ENCODE measurements around the gene MAK. TPM values are rescaled to one million over a fixed set of nuclear protein-coding genes. Genes with fewer than 3 reads are reported as not detected.

Gene MAK
- total RNA-seq, 2 donors from 2014 or later, result 0.26 TPM; not detected in 1

DNA sequence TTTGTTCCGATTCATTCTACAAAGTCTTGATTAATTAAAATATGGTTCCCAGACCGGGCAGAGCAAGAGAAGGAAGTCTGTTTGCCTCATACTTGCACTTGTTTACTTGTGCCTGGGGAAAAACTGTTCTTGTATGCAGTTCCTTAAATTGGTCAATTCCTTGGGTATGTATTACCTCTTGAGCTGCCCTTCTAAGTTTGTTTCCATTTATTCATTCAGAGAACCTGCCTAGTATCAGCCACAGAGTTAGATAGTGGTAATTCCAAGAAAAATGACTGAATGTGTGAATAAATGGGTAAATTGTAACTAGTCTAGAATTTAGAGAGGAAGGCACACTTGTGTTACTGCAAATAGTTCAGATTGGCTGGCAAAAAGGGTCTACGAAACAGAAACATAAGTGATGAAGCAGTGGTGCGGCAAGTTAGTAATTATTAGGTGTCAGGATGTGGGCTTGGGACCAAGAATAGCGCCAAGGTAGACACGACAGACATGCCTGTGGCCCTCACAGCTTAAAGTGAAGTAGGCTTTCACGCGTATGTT is 525 bp upstream of the MAK start:
- 35 to 52% methylated on average over 8 of the region's 8 CpGs for WGBS, 2 donors
- Histone ChIP-seq H3K4me1 (peaks cover 21% of the 10 kb centered on the region), H3K27me3 (no peaks in the 10 kb centered on the region), H3K4me3 (peak overlapping the region in 1 of 2 donors; percentile 36), H3K27ac (peak overlapping the region in 2 of 4 donors; percentile 89), H3K9me3 (peaks cover 0 to 3% (median 0%) of the 10 kb centered on the region in 3 donors), H3K36me3 (replicated peaks in 1 of 2; ENCODE audit: insufficient read depth in 1 of 2, low read depth in 2 of 2) (no peaks in the 10 kb centered on the region)
- DNase-seq (no peak), ATAC-seq (peak; percentile 58)
- intact Hi-C loops (cut with DNase I), result no loop called here
- TF ChIP-seq, protein P1, sequence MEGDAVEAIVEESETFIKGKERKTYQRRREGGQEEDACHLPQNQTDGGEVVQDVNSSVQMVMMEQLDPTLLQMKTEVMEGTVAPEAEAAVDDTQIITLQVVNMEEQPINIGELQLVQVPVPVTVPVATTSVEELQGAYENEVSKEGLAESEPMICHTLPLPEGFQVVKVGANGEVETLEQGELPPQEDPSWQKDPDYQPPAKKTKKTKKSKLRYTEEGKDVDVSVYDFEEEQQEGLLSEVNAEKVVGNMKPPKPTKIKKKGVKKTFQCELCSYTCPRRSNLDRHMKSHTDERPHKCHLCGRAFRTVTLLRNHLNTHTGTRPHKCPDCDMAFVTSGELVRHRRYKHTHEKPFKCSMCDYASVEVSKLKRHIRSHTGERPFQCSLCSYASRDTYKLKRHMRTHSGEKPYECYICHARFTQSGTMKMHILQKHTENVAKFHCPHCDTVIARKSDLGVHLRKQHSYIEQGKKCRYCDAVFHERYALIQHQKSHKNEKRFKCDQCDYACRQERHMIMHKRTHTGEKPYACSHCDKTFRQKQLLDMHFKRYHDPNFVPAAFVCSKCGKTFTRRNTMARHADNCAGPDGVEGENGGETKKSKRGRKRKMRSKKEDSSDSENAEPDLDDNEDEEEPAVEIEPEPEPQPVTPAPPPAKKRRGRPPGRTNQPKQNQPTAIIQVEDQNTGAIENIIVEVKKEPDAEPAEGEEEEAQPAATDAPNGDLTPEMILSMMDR (IDR thresholded peaks at IDR 0.05), result no peak
- TF ChIP-seq POLR2A (IDR thresholded peaks at IDR 0.05), result no peak

DNA sequence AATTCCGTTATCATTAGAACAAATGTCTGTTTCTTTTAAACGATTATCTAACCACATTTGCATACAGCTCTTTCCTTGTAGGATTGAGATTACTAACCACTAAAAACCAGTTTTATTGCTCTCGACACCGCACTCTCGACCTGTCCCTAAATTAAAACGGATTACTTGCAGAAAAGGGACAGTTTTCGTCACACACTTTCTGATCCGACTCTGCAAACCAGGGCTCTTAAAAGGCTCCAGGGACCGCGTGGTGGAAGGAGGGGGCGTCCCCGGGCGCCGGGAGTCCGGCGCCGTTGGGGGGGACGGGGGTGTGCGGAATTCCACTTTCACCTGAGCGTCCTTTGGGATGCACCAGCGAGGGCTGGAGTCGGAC is 731 bp downstream of the MAK start:
- Histone ChIP-seq H3K9me3 (no peaks in the 10 kb centered on the region), H3K27me3 (no peaks in the 10 kb centered on the region), H3K27ac (peak overlapping the region in 3 of 4 donors; percentile 49 to 89 (median 89)), H3K36me3 (replicated peaks in 1 of 2; ENCODE audit: insufficient read depth in 1 of 2, low read depth in 2 of 2) (no peaks in the 10 kb centered on the region), H3K4me1 (peaks cover 21% of the 10 kb centered on the region), H3K4me3 (peak overlapping the region in 1 of 2 donors; percentile 36)
- intact Hi-C loops (cut with DNase I), result no loop called here
- WGBS, 2 donors, result 0 to 1% methylated on average over 21 to 22 of the region's 22 CpGs
- DNase-seq (peak; percentile 4 to 32 (median 20)), ATAC-seq (peak; percentile 3)
- TF ChIP-seq, protein P1 (IDR thresholded peaks at IDR 0.05), result no peak
- TF ChIP-seq POLR2A (IDR thresholded peaks at IDR 0.05), result no peak

DNA sequence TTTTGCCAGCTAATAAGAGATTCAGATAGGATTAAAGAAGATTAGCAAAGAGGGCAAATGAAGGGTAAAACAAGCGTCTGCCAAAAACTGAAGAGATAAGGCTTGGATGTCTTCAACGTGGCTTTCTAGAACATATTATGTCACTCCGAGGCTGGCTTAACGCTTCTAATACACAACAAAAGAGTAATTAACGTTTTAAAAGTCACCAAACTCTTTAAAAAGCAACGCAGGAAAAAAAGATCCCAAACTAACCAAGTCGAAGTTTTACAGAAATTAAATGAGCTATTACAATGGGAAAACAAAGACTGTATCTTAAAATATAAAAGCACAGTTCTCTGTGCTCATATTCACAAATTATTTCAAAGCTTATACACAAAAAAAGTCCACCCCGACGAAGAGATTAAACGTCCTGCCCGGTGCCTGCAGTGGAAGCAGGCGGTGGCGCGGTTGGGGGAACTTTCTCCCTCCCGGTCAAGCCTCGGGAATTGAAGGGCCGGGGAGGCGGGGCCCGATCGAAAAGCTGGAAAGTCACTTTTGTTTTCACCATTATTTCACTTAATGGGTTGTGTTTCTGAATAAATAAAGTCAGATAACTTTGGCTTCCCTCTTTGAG is 1.2 kb downstream of the MAK start:
- peak overlapping the region in 1 of 2 donors; percentile 36 for H3K4me3 ChIP-seq
- peaks cover 21% of the 10 kb centered on the region for H3K4me1 ChIP-seq
- no peaks in the 10 kb centered on the region for H3K27me3 ChIP-seq
- H3K9me3 ChIP-seq, result no peaks in the 10 kb centered on the region
- intact Hi-C loops (cut with DNase I), result no loop called here
- 2 to 4% methylated on average over 20 of the region's 20 CpGs for WGBS, 2 donors
- ATAC-seq (no peak), DNase-seq (peak; percentile 17 to 58 (median 31))
- TF ChIP-seq POLR2A (IDR thresholded peaks at IDR 0.05), result no peak
- TF ChIP-seq, protein P1 (IDR thresholded peaks at IDR 0.05), result no peak
- peak overlapping the region in 3 of 4 donors; percentile 49 to 89 (median 89) for H3K27ac ChIP-seq
- H3K36me3 ChIP-seq (replicated peaks in 1 of 2; ENCODE audit: insufficient read depth in 1 of 2, low read depth in 2 of 2), result no peaks in the 10 kb centered on the region

DNA sequence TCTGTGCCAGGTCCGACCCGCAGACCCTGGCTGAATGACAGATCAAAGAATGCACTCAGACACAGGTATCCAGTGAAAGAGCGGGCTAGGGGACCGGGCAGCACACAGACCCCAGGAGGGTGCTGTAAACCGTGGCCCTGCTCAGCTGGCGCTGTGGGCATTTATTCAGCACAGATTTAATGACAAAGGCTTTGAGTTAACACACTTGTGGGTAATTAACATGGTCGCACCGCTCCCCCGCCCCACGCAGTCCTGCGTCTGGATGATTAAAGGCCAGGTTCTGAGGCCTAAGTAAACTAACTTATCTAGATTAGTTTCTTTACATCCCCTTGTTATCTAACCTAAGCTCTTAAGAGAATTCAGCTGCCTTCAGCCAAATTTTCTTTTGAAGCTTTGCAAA is 3.5 kb downstream of the MAK start:
- Histone ChIP-seq H3K27me3 (no peaks in the 10 kb centered on the region), H3K4me1 (peaks cover 21% of the 10 kb centered on the region), H3K27ac (no peak overlapping the region), H3K9me3 (no peaks in the 10 kb centered on the region), H3K4me3 (no peak overlapping the region), H3K36me3 (replicated peaks in 1 of 2; ENCODE audit: insufficient read depth in 1 of 2, low read depth in 2 of 2) (no peaks in the 10 kb centered on the region)
- intact Hi-C loops (cut with DNase I), result no loop called here
- no peak for TF ChIP-seq POLR2A (IDR thresholded peaks at IDR 0.05)
- TF ChIP-seq, protein P1 (IDR thresholded peaks at IDR 0.05), result no peak
- 87 to 88% methylated on average over 11 of the region's 11 CpGs for WGBS, 2 donors
- DNase-seq (no peak), ATAC-seq (no peak)

DNA sequence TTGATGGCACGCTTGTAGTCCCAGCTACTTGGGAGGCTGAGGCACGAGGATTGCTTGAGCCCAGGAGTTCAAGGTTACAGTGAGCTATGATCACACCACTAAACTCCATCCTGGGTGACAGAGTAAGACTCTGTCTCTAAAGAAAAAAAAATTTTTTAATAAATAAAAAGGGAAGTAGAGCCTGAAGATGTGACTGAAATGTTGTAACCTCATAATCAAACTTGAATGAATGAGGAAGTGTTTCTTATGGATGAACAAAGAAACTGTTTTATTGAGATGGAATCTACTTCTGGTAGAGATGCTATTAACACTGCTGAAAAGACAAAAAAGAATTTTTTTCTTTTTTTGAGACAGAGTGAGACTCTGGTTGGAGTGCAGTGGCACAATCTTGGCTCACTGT is 6.7 kb downstream of the MAK start:
- H3K9me3 ChIP-seq, result no peaks in the 10 kb centered on the region
- H3K27me3 ChIP-seq, result no peaks in the 10 kb centered on the region
- DNase-seq, result no peak
- no peak overlapping the region for H3K4me3 ChIP-seq
- intact Hi-C loops (cut with DNase I), result no loop called here
- TF ChIP-seq, protein P1 (IDR thresholded peaks at IDR 0.05), result no peak
- TF ChIP-seq POLR2A (IDR thresholded peaks at IDR 0.05), result no peak
- WGBS, 2 donors, result 91 to 98% methylated on average over 2 of the region's 2 CpGs
- H3K4me1 ChIP-seq, result no peaks in the 10 kb centered on the region
- no peaks in the 10 kb centered on the region for H3K36me3 ChIP-seq (replicated peaks in 1 of 2; ENCODE audit: insufficient read depth in 1 of 2, low read depth in 2 of 2)
- ATAC-seq, result no peak
- no peak overlapping the region for H3K27ac ChIP-seq
